Stimulated activated naive CD4-positive, alpha-beta T cell treated with Interleukin-2 at 50 U/mL for 16 hours (primary cell): ENCODE results near the gene SETD1A.

ENCODE experiments used
- DNase-seq: peaks from one replicate; lab custom pipeline; 2025; lab: John Stamatoyannopoulos, UW

SETD1A gene

GRCh38 chr16:31020536-31020935 lies 63.0 kb downstream of the SETD1A start:
- no peak for DNase-seq

- no peak for DNase-seq
Measured at GRCh38 chr16:31022544-31023251, 65.1 kb downstream of the SETD1A start.

GRCh38 chr16:31023252-31023602 lies 65.7 kb downstream of the SETD1A start:
- no peak for DNase-seq

GRCh38 chr16:31023627-31024226 lies 66.2 kb downstream of the SETD1A start:
- DNase-seq: no peak

GRCh38 chr16:31025339-31025738 lies 67.8 kb downstream of the SETD1A start:
- DNase-seq: no peak

GRCh38 chr16:31029272-31029671 lies 71.7 kb downstream of the SETD1A start:
- DNase-seq: no peak

GRCh38 chr16:31031276-31031675 lies 73.7 kb downstream of the SETD1A start:
- no peak for DNase-seq

GRCh38 chr16:31032736-31033708 lies 75.5 kb downstream of the SETD1A start, which contains the start of gene STX4:
STX4 (plus strand) TSS chr16:31033558; CDS start chr16:31033806, 248 bp downstream.
- peak; percentile 97 for DNase-seq

- DNase-seq: peak; percentile 89
Measured at GRCh38 chr16:31033709-31034492, 76.3 kb downstream of the SETD1A start.
